ENCODE data around the gene KDM5A.
"Not testable (repeated sequence)": the region's sequence is repeated elsewhere in the genome, so short reads cannot be mapped to it uniquely, and the experiment has no call there.

The KDM5A gene

GRCh38 chr12:332581-333205 is 56.4 kb downstream of the KDM5A start:
- no peak for DNase-seq

DNA sequence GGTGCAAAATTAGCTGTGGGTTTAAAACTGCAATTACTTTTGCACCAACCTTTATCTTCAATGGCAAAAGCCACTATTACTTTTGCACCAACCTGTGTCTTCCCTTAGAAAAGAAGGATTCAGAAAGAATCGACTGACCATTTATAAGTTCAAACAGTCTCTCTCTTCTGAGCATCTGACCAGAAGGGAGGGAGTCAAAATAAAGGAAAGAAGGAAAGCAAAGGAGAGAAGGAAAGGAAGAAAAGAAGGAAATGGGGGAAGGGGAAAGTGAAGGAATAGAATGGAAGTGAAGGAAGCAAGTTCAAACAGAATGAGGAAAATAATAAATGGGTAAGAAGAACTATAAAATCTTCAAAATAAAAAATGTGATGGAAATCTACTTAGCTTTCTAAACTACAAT is 57.8 kb downstream of the KDM5A start:
- DNase-seq, result no peak

- DNase-seq, result no peak
These were observed 63.2 kb downstream of the KDM5A start for GRCh38 chr12:325906-326305.

DNA sequence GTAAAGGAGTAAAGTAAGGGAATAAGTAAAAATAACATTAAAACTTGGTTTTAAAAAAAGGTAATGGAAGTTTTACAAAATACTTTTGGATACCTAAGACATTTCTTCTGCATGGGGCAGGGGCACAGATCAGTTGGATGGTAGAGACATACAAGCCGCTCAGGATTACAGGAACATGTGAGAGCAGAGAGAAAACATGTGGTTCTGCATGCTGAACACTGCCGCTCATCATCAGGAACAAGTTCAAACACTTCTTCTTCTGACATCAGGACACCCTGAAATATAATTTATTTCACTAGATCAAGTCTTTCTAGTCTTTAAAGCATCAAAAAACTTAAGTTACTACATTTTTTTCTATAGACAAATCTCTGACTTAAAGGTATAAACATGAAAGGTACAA is 65.6 kb downstream of the KDM5A start:
- DNase-seq, result no peak

GRCh38 chr12:321606-322326 is 67.4 kb downstream of the KDM5A start:
- DNase-seq, result no peak

- no peak for DNase-seq
These were observed 70.2 kb downstream of the KDM5A start for GRCh38 chr12:318759-319515.

DNA sequence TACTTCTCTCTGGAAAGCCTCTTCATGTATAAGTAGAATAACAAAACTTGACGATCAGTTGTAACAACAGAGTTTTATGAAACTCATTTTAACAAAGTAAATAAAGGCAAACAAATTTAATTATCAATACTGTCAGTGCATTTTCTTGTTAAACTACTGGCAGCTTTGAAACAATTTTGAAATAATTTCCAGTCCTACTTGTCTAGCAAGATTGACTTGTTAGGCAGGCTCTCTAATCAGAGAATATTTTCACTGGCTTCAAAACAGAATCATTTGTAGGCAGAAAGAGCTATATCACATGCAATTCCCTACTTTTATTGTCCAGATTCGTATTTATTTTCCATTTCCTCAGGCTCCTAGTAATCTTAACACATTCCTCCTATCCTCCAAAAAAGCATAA is 80.6 kb downstream of the KDM5A start:
- DNase-seq, result no peak

DNA sequence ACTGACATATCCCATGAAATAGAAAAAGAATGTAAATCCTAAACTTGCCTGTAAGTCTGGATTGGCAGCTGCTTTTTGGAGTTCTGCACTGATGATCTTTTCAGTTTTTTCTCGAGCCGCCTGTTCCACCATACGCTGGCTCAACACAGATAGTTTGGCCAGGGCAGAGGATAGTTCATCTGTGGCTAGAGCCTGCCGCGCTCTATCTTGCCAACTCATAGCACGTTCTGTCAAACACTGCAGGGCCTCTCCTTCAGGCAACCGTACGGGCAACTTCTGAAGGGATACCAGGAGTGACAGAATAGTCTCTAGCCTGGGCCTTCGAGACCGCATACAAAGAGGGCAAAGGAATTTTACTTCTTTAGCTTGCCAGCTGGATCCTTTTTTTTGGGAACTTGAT is 81.7 kb downstream of the KDM5A start:
- no peak for DNase-seq

GRCh38 chr12:304805-305204 is 84.3 kb downstream of the KDM5A start:
- DNase-seq, result no peak

GRCh38 chr12:302766-303165 is 86.4 kb downstream of the KDM5A start:
- DNase-seq, result not testable (repeated sequence)

GRCh38 chr12:300166-300565 is 89.0 kb downstream of the KDM5A start:
- DNase-seq, result not testable (repeated sequence)

- not testable (repeated sequence) for DNase-seq
These were observed 89.6 kb downstream of the KDM5A start for GRCh38 chr12:299511-299910.

DNA sequence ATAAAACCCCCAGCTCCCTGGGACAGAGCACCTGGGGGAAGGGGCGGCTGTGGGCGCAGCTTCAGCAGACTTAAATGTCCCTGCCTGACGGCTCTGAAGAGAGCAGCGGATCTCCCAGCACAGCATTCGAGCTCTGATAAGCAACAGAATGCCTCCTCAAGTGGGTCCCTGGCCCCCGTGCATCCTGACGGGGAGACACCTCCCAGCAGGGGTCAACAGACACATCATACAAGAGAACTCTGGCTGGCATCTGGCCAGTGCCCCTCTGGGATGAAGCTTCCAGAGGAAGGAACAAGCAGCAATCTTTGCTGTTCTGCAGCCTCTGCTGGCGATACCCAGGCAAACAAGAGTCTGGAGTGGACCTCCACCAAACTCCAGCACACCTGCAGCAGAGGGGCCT is 91.1 kb downstream of the KDM5A start:
- not testable (repeated sequence) for DNase-seq

- no peak for DNase-seq
These were observed 94.0 kb downstream of the KDM5A start for GRCh38 chr12:295132-295531.

GRCh38 chr12:293199-293598 is 95.9 kb downstream of the KDM5A start:
- no peak for DNase-seq

DNA sequence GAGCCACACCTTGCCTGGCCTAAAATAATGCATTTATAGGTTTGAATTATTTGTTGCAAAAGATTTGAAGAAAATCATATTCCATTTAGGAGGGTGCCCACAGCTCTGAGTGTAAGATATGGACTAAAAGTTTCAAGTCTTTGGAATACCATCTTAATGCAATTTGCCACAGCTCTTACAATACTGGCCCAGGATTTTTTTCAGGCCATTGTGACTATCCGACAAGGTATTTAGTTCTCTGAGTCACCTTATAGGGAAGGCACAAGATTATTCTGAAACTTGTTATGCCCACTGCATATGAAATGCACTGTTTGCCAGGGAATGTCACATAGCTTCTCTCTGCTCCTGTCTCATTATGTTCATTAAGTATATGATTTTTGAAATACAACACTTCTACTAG is 96.9 kb downstream of the KDM5A start:
- no peak for DNase-seq

DNA sequence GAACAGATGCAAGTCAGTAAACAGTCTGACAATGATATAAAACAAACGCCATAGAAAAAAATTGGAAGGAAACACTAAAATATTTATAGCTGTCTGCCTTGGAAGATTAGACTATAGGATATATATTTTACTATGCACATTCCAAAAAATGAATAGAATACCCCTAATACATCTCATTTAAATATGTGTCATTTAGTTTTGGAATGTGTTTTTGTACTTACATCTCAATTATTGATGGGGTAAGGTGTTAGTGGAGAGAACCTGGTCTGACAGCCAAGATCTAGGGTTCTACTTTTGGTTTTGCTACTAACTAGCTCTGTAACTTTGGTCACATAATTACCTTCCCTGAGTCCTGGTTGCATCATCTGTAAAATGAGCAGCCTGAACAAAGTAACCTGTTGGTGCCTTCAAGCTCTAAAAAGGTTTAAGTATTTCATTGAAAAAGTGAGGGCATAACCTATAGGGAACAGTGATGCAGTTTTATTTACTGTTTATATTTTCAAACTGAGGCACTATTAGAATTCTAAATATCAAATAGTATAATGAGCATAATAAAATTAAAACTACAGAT is 97.9 kb downstream of the KDM5A start:
- DNase-seq, result no peak

DNA sequence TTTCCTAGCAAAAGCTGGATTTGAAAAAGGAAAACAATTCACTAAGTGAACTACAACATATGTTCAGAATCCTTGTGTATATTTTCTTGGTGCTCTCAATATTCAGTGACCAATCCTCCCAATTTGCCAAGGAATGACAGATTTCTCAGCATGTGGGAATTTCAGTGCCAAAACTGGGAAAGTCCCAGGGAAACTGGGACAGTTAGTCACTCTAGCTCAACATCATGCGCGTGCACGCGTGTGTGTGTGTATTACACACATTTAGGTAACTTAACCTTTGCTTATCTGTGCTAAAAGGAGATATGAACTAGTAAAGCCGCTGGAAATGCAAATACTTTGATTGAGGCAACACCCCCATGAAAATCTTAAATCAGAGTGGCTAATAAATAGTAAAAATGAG is 100.4 kb downstream of the KDM5A start:
- no peak for DNase-seq

- no peak for DNase-seq
These were observed 102.4 kb downstream of the KDM5A start for GRCh38 chr12:286531-287300.

DNA sequence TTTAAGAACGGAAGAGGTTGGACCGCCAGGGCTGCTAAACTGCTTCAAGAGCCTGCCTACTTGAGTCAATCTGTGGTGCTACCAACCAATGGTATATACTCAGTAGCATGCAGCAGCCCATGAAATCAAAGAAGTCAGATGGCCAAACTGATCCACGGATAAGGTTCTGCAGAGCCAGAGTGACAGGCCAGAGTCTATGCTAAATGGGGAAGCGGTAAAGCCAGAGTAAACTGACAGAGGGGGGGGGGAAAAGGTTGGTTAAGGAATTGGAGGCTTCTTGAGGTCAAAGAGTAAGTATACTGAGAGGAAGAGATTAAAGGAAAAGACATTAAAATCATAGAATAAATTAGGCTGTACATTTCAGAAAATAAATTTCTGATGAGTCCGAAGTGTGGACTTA is 111.1 kb downstream of the KDM5A start:
- no peak for DNase-seq

DNA sequence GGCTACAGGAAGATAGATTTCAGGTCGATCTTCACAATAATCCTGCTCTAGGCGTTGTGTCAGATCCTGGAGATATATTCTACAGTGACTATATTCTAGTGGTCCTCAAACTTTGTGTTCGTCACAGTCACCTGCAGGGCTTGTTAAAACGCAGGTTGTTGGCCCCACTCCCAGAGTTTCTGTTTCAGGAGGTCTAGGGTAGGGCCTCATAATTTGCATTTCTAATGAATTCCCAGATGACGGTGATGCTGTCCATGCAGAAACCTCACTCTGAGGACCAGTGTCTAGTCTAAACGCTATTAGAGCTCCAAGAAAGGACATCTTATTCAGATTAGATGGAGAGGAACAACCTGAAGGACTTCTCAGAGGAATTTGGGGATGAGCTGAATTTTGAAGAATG is 113.3 kb downstream of the KDM5A start:
- no peak for DNase-seq

DNA sequence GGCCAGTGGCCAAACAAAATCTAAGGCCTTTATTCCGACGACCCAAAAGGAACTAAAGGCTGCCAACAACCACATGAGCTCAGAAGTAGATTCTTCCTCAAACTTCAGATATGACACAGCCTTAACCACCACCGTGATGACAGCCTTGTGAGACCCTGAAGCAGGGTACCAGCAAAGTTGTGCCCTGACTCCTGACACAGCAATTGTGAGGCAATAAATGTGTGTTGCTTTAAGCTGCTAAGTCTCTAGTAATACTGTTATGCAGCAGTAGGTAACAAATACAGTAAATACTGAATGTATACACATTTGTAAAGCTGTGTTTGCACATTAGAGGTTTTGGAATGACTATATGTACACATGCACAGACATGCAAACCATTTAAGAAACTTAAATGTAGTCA is 115.7 kb downstream of the KDM5A start:
- no peak for DNase-seq

- DNase-seq, result no peak
These were observed 116.2 kb downstream of the KDM5A start for GRCh38 chr12:272942-273341.
